ENCODE measurements around the gene PAIP2B.

DNA sequence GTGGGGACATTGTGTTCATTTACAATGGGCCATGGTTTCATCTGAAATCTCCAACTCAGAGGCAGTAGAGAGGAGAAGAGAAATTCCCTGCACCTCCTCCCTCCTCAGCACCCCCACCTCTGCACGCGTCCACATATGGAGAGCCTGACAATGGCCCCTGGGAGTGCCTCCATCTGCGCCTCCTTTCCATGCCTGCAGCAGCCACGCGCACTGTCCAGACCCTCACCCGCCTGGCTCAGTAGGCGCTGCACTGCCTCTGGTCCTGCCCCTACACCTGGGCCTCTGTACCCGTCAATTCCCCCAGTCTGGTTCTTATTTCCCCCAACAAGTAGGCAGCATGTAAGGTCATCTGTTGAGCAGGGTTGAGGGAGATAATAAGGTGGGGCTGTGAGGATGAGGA is 72.6 kb downstream of the PAIP2B start:
- TF ChIP-seq, protein P1, sequence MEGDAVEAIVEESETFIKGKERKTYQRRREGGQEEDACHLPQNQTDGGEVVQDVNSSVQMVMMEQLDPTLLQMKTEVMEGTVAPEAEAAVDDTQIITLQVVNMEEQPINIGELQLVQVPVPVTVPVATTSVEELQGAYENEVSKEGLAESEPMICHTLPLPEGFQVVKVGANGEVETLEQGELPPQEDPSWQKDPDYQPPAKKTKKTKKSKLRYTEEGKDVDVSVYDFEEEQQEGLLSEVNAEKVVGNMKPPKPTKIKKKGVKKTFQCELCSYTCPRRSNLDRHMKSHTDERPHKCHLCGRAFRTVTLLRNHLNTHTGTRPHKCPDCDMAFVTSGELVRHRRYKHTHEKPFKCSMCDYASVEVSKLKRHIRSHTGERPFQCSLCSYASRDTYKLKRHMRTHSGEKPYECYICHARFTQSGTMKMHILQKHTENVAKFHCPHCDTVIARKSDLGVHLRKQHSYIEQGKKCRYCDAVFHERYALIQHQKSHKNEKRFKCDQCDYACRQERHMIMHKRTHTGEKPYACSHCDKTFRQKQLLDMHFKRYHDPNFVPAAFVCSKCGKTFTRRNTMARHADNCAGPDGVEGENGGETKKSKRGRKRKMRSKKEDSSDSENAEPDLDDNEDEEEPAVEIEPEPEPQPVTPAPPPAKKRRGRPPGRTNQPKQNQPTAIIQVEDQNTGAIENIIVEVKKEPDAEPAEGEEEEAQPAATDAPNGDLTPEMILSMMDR (IDR thresholded peaks at IDR 0.05) = no peak
- TF ChIP-seq POLR2A (IDR thresholded peaks at IDR 0.05) = no peak
